GM10266 (cell line): Measurements from ENCODE around the gene CRNKL1.
A peak's percentile ranks its signal among the peaks of the same experiment; 100 is the strongest.

Experiments used
- DNase-seq: peaks from one replicate; pipeline ENCODE4 v3.0.0; 2012; ENCODE audit errors: extremely low spot score
- TF ChIP-seq, protein P1 (sequence below): IDR thresholded peaks from 2 replicates; pipeline ENCODE4 v1.5.1; 2012; ENCODE audit warnings: mild to moderate bottlenecking, low read depth; ENCODE audit not compliant: control insufficient read depth, insufficient read depth; ENCODE audit errors: missing control alignments

The CRNKL1 gene

DNA sequence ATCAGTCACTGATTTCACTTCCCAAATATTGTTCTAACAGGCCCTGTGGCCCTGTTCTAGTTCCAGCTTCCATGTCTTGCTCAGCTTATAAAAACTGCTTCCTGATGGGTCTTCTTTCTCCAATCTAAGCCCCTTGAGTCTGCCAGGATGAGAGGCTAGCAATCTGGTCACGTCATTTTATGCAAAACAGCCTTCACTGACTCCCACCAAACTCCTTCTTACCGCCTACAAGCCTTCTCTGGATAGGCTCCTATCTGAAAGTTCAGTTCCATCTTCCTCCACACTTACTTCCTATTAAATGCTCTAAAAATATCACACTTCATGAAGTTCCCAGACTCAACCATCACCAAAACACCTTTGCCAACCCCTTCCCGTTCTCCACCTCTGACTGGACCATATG lies 15.5 kb downstream of the CRNKL1 start:
- TF ChIP-seq, protein P1, sequence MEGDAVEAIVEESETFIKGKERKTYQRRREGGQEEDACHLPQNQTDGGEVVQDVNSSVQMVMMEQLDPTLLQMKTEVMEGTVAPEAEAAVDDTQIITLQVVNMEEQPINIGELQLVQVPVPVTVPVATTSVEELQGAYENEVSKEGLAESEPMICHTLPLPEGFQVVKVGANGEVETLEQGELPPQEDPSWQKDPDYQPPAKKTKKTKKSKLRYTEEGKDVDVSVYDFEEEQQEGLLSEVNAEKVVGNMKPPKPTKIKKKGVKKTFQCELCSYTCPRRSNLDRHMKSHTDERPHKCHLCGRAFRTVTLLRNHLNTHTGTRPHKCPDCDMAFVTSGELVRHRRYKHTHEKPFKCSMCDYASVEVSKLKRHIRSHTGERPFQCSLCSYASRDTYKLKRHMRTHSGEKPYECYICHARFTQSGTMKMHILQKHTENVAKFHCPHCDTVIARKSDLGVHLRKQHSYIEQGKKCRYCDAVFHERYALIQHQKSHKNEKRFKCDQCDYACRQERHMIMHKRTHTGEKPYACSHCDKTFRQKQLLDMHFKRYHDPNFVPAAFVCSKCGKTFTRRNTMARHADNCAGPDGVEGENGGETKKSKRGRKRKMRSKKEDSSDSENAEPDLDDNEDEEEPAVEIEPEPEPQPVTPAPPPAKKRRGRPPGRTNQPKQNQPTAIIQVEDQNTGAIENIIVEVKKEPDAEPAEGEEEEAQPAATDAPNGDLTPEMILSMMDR, result no peak
- DNase-seq, result no peak

DNA sequence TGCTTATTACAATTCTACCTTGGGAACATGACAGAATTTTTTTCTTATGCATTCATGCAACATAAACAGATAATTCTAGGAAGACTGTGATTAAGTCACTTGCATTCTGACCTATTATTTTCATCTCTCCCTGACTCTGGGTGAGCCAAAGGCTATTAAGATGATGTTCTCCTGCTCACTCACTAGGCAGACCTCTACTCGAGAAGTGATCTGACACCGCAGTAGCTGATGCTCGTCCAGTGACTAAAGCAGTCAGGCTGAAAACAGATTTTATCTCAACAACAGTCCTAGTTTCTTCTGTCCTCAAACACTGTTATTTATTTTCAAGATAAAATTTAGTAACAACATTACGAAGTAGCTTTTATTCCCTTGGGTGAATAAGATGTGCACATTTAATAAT lies 17.8 kb downstream of the CRNKL1 start:
- TF ChIP-seq, protein P1, result no peak
- no peak for DNase-seq

DNA sequence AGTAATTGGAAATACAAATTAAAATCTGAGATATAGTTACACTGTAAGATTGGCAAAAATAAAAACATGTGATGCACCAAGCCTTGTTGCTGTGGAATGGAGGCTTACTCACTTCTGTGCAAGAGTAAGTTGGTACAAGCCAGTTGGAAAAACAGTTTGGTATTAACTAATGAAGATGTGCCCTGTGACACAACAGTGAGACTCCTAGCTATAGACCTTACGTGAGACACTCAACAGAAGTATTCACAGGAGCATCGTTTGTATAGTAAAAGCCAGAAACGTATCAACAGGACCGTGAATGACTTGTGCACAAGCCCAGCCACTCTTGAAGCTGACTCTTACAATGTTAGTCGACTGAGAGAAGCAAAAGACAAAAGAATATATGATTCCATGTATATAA lies 20.5 kb downstream of the CRNKL1 start:
- TF ChIP-seq, protein P1, result no peak
- no peak for DNase-seq

DNA sequence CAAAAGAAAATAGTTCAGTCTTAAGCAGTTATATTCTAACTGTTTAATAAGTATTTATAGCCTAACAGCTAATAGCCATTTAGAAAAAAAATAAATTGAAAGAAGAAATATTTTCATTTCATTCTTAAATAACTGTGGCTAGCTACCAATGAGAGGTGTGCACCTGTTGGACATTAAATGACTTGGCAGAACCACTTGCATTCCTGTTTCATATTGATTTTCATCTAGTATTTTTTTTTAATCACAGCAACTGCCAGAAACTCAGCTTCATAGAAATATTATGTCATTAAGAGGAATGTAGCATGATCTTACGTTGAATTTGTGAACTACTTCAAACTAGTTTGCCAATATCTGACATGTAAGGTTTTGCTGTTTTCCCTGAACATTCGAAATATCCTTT lies 25.0 kb downstream of the CRNKL1 start:
- no peak for DNase-seq
- TF ChIP-seq, protein P1, result no peak

DNA sequence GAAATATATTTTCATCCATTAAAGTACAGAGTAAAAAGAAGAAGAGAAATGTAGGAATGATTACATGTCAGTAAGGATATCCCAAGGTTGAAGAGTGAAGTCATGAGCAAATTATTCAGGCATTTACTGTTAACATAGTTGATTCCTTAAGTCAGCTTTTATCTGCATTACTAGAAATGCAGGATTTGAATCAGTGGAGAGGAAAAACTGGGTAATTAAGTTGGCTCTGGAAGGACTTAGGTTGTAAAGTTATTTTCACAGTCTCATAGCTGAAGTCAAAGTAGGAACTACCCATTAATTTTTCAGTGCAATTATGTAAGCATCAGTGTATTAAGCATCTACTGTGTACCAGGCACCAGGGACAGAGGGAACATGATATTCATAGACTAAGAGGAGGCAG lies 27.3 kb downstream of the CRNKL1 start:
- DNase-seq, result no peak
- TF ChIP-seq, protein P1, result no peak

DNA sequence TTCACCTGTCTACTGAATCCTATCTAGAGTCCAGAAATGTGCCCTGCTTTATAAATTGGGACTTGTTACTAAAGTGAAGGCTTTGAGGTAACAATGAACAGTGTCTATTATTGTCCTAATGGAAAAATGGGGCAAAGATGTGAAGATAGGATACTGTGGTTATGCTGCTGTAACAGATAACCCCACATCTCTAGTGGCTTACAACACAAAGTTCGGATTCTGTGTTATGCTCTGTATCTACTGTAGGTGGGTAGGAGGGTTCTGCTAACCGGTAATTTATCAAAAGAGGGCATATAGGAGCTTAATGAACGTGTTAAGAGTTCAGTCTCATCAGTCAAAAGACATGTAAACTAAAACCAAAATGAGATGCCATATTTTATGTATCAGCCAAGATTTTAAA lies 28.9 kb downstream of the CRNKL1 start:
- TF ChIP-seq, protein P1, result no peak

DNA sequence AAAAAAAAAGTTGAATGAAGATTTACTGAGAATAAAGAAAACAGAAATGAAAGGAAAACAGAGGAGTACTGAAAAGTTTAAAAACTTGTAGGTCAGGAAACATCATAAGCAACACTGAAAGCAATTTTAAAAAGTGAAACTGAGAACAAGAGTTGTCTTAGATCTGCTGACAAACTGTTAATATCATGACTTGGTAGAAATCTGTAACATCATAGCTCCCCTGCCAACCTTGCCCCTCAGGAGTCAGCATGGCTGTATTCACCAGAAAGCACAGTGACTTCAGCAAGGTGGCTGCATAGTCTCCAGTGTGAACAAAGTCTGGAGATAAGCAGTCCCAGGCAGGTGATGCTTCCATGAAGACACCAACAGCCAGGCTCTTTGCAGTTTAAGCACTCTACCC lies 29.8 kb downstream of the CRNKL1 start:
- peak; percentile 59 for DNase-seq
- TF ChIP-seq, protein P1, result no peak

More for the DNA sequence above, 28.9 kb downstream of the CRNKL1 start:
- no peak for DNase-seq

DNA sequence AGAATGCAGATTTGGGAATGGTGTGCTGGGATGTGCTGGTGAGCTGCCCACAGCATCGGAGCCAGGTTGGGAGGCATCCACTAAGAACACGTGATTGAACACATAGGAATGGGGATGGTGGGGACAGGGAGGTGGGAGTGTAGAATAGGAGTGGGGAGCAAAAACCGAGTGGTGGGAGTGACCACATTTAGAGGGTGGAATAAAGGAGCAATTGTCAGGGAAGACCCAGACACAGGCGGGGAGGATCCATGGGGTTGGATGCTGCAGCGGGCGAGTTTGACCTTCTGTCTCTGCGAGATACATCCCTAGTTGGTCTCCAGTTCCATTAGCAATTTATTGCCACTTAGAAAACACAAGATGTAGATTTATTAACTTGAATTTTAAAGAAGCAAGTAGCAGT lies 30.4 kb downstream of the CRNKL1 start:
- TF ChIP-seq, protein P1, result no peak
- no peak for DNase-seq
